ENCODE data around the gene ZNF276. TPM values are rescaled to one million over a fixed set of nuclear protein-coding genes. Genes with fewer than 3 reads are reported as not detected.

ZNF276 gene
- total and polyA plus RNA-seq, 2 of the 8 experiments (the other 6 are each of a cell fraction or from before 2014, with no cell fraction given): 6.4 to 9.3 TPM

DNA sequence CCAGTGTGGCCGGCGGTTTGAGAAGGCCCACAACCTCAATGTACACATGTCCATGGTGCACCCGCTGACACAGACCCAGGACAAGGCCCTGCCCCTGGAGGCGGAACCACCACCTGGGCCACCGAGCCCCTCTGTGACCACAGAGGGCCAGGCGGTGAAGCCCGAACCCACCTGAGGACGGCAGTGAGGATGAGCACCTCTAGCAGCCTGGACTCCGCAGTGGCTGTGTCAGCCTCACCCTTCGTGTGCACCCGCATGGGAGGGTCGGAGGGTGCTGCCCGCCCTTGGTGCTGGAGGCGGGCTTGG, 16.7 kb downstream of the ZNF276 start:
- no peak overlapping the region for H2BK120ac ChIP-seq (replicated peaks; ENCODE audit: low read depth, low read length)
- no peak overlapping the region for H3K56ac ChIP-seq (replicated peaks; ENCODE audit: insufficient read length, low read depth, low read length)
- no peak overlapping the region for H2BK20ac ChIP-seq (ENCODE audit: low read length)
- no peak overlapping the region for H3K27ac ChIP-seq (ENCODE audit: low read depth, low read length)
- no peak overlapping the region for H4K5ac ChIP-seq (ENCODE audit: insufficient read length, low read depth, low read length)
- H3K9me3 ChIP-seq (ENCODE audit: insufficient read depth in 2 of 2, low read depth in 1 of 2, low read length in 1 of 2): no peaks in the 10 kb centered on the region
- no peaks in the 10 kb centered on the region for H3K4me1 ChIP-seq (replicated peaks in 1 of 4; ENCODE audit: control insufficient read depth in 3 of 4, insufficient read depth in 4 of 4, low read length in 3 of 4)
- H3K4me3 ChIP-seq (ENCODE audit: extremely low read depth in 1 of 4, insufficient read depth in 2 of 4, low read depth in 3 of 4, low read length in 4 of 4): no peak overlapping the region
- DNase-seq (ENCODE audit: low read depth in 1 of 2, low spot score in 2 of 2) (no peak), FAIRE-seq (no peak)
- H3K14ac ChIP-seq (ENCODE audit: insufficient read length): no peak overlapping the region
- no peak overlapping the region for H3K18ac ChIP-seq (ENCODE audit: extremely low read depth, low read length)
- H2AK5ac ChIP-seq (ENCODE audit: low read depth, low read length): no peak overlapping the region
- H2BK15ac ChIP-seq (ENCODE audit: low read length): no peak overlapping the region
- no peaks in the 10 kb centered on the region for H3K79me2 ChIP-seq (ENCODE audit: control insufficient read depth in 1 of 2, insufficient read depth in 2 of 2, low read length in 2 of 2)
- H3K36me3 ChIP-seq (ENCODE audit: control insufficient read depth in 2 of 4, insufficient read depth in 4 of 4, low read length in 3 of 4): peaks cover 26 to 63% (median 48%) of the 10 kb centered on the region in 4 experiments
- H2AFZ ChIP-seq (ENCODE audit: low read length): no peak overlapping the region
- H4K20me1 ChIP-seq (replicated peaks in 1 of 2; ENCODE audit: control insufficient read depth in 1 of 2, insufficient read depth in 2 of 2, low read length in 2 of 2): peaks cover 3 to 8% of the 10 kb centered on the region in 2 experiments
- no peak overlapping the region for H3K4me2 ChIP-seq (ENCODE audit: insufficient read depth in 1 of 2, low read depth in 2 of 2, low read length in 2 of 2)
- 85% methylated on average over 14 of the region's 14 CpGs; no CpG with 5 or more reads in 1 of the 2 experiments for WGBS, 2 experiments (ENCODE audit: extremely low coverage in 1 of 2, insufficient coverage in 1 of 2, insufficient read length in 1 of 2, insufficient replicate concordance in 2 of 2, low coverage in 1 of 2, low lambda C conversion rate in 2 of 2, missing lambda C conversion rate in 1 of 2)
- H3K79me1 ChIP-seq (ENCODE audit: low read depth, low read length): peaks cover 2% of the 10 kb centered on the region; the same call in 1 of the 2 replicates
- no peak overlapping the region for H2BK12ac ChIP-seq (ENCODE audit: low read depth, low read length)
- ChIA-PET CTCF (ENCODE audit: partially characterized antibody) (interaction anchor here (0.8 to 7.8 kb wide), 5 partner anchors 19 to 170 kb away, joined by 3 to 69 read pairs (median 6); no protein-coding TSS in a partner anchor), POLR2A (ENCODE audit: partially characterized antibody) (interaction anchor here (0.6 to 16.1 kb wide), 8 partner anchors 9 to 179 kb away, joined by 3 to 193 read pairs (median 4); no protein-coding TSS in a partner anchor)
- H3K9ac ChIP-seq (replicated peaks in 1 of 4; ENCODE audit: extremely low read depth in 1 of 4, low read depth in 3 of 4, low read length in 3 of 4): no peak overlapping the region
- H3K27me3 ChIP-seq (replicated peaks in 1 of 4; ENCODE audit: control insufficient read depth in 3 of 4, extremely low read depth in 1 of 4, insufficient read depth in 3 of 4, low read length in 3 of 4): no peaks in the 10 kb centered on the region
- no peak overlapping the region for H2BK5ac ChIP-seq (ENCODE audit: low read depth, low read length)
- H4K91ac ChIP-seq (replicated peaks; ENCODE audit: insufficient read length, low read length): no peak overlapping the region
- H3K23ac ChIP-seq (ENCODE audit: insufficient read length): no peak overlapping the region
- peak overlapping the region; percentile 45; the same call in 1 of the 2 replicates for H4K8ac ChIP-seq (ENCODE audit: extremely low read depth, insufficient read depth, low read length)
- no peaks in the 10 kb centered on the region for H3K23me2 ChIP-seq (ENCODE audit: low read depth, low read length)
- no peak overlapping the region for H3K4ac ChIP-seq (replicated peaks; ENCODE audit: insufficient read length, low read depth, low read length)
- TF ChIP-seq BRCA1 (IDR thresholded peaks at IDR 0.05; ENCODE audit: low read depth, low read length) (no peak), YY1 (IDR thresholded peaks at IDR 0.05; ENCODE audit: low read depth, low read length) (no peak), RBBP5 (IDR thresholded peaks at IDR 0.05; ENCODE audit: borderline replicate concordance, low read depth, low read length) (no peak), SIN3A (conservative IDR thresholded peaks at IDR 0.05 in 1 of 2, IDR thresholded peaks at IDR 0.05 in 1 of 2; ENCODE audit: low read depth in 1 of 2, low read length in 2 of 2) (no peak), MAFK (IDR thresholded peaks at IDR 0.05; ENCODE audit: low read depth, low read length) (no peak), SP2 (IDR thresholded peaks at IDR 0.05; ENCODE audit: low read length) (no peak), CBX8 (IDR thresholded peaks at IDR 0.05; ENCODE audit: borderline replicate concordance, low read depth, low read length) (no peak), CEBPB (IDR thresholded peaks at IDR 0.05; ENCODE audit: low read depth, low read length) (no peak), JUN (IDR thresholded peaks at IDR 0.05; ENCODE audit: low read depth, low read length) (no peak), SIRT6 (IDR thresholded peaks at IDR 0.05; ENCODE audit: low read length) (no peak), SIX5 (IDR thresholded peaks at IDR 0.05; ENCODE audit: low read depth, low read length) (no peak)
- TF ChIP-seq, protein P1, sequence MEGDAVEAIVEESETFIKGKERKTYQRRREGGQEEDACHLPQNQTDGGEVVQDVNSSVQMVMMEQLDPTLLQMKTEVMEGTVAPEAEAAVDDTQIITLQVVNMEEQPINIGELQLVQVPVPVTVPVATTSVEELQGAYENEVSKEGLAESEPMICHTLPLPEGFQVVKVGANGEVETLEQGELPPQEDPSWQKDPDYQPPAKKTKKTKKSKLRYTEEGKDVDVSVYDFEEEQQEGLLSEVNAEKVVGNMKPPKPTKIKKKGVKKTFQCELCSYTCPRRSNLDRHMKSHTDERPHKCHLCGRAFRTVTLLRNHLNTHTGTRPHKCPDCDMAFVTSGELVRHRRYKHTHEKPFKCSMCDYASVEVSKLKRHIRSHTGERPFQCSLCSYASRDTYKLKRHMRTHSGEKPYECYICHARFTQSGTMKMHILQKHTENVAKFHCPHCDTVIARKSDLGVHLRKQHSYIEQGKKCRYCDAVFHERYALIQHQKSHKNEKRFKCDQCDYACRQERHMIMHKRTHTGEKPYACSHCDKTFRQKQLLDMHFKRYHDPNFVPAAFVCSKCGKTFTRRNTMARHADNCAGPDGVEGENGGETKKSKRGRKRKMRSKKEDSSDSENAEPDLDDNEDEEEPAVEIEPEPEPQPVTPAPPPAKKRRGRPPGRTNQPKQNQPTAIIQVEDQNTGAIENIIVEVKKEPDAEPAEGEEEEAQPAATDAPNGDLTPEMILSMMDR (IDR thresholded peaks at IDR 0.05; ENCODE audit: control extremely low read depth in 1 of 3, insufficient read depth in 1 of 3, low read depth in 1 of 3, low read length in 3 of 3): no peak

Data from H1 (cell line).